ENCODE measurements around the gene PLA2G2F.

PLA2G2F gene

DNA sequence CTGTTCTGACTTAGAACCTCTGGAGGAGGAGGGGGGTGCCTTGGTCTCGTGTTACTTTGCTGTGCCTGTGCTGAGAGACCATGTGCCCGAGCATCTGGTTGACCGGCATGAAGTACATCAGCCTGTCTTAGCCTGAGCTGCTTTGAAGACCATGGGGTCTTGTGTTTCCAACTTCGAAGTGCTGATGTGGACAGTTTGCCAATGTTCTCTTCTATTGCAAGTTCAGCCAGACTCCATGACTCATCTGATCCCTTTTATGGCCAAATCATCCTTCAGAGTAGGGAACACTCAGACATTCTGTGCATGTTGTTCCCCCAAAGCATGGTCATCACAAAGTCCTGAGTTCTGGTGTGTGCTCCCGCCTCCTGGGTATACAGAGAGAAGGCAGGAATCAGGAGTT is 53.2 kb downstream of the PLA2G2F start:
- DNase-seq, result no peak

DNA sequence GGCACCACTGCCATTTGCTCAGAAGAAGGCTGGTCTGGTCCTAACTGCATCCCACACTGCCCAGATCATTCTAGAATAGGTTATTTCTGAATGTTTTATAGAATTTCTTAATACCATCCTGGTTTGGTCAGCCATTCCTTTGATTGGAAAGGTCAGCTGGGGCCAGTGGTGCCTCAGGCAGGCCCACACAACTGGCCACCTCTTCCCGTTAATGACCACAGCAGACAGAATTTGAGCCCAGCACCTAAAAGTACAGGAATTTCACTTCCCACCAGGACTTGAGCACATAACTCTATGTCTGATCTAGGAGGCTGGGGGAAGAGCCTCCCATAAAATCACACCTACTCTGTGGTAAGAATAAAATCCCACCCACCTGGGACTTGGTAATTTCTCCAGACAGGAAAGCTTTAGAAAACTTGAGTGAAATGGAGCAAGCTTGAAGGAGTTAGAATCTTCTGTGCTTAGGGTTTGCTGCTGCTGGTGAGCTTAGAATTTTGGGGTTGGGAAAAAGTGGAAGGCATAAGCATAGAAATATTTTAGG is 53.8 kb downstream of the PLA2G2F start:
- DNase-seq, result no peak

DNA sequence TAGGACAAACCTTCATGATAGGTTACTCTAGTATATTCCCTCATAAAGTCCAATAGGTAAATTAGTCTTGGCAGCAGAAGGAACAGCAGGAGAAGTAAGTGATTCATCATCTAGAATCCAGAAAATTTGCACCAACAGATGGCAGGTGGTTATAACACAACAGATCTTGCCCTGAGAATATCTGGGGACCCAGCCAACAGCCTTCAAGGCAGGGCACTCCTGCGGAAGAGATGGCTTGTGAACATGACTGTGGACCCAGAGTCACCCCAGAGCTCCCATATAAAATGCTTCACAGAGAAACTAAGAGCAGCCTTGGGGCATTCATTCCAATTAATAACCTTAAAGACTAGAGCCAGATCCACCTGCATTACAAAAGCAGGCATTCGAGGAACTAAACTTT is 55.1 kb downstream of the PLA2G2F start:
- DNase-seq, result no peak

DNA sequence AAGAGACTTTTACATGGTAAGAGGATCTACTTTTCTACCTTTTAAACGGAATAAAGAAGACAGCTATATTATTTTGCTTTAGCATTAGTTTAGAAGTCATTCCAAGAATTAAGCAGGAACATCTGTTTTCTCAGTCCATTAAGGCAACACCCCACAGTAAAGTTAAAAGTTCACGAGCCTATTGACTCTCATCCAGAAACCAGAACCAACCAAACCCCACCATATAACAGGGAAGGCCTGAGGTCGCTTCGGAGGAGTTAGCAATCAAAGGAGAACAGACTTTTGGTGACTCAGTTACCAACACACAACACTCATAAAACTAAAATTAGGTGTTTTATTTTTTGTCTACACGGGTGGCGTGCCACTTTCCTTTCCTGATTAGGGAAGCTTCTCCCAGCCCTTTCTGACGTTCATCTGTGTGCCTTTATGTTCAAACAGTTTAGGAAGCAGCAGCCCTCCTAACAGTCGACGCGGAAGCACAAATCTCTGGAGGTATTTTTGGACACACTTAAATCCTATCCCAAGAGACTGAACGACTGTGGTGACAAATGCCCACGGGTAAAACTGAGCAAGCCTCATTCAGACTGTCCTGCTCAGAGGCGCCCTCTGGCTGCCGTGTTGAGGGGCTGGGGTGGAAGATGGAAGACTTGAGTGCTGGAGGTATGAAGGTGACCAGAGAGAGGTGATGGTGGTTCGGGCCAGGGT is 55.8 kb downstream of the PLA2G2F start:
- DNase-seq, result peak; percentile 79

DNA sequence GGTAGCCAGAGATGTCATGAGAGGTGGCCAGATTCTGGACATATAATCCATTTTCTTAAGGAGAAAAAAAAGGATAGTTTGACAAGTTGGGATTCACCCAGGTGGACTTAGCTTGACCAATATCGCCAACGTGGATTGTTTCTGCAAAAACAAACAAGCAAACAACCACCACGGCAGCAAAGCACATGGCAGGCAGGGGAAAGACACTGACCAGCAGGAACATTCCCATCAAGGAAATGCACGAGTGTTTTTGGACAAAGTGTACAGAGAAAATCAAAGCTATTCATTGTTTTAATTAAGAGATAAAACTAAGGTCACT is 56.3 kb downstream of the PLA2G2F start:
- DNase-seq, result no peak

DNA sequence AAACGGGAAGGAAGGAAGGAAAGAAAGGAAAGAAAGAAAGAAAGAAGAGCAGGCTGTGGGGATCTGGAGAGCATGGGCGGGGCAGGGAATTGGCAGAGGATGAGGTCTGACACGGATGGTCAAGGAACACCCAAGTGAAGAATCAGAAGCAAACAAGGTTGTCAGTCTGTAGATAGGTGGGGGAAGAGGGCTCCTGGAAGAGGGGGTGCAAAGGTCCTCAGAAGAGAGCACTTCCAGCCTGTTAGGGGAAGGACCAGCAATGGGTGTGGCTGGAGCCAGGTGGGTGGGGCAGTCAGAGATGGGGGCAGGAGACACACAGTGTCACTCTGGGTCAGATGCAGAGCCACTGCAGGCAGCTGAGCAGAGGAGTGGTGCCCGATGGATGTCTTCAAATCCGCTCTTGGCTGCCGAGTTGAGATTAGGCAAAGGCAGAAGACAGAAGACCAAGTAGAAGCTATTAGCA is 58.2 kb downstream of the PLA2G2F start:
- peak; percentile 21 for DNase-seq

DNA sequence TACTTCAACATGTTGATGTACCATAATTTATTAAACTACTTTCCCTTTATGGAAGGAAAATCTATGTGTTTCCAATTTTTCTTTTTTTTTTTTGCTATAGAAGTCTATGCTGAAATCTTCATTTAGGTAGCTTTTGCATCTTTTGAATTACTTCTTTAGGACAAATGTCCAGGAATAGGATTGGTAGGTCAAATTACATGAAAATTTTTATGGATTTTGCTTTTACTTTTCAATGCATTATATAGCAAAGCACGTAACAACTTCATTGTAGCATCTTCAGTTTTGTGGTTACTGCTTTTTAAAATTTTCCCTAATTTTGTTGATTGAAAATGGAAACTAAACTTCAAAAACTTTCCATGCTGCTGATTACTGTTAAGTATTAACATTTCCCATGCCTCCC is 59.2 kb downstream of the PLA2G2F start:
- no peak for DNase-seq

DNA sequence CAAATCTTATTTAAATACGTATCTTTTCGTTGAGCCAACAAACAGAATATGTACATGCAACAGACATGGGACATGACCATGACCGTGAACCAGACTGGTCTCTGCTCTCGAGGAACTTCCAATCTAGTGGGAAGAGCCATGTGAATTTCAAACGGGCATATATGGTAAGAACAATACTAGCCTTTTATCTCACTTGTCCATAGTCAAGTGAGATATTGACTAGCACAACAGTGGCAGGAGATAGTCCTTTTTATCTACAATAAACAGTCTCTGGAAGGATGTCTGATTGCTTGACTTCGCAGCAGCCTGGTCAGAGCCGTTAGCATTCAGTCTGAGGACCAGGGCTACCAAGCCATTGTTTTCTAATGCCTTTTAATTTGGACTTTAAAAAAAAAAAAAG is 59.8 kb downstream of the PLA2G2F start:
- DNase-seq, result peak; percentile 89

DNA sequence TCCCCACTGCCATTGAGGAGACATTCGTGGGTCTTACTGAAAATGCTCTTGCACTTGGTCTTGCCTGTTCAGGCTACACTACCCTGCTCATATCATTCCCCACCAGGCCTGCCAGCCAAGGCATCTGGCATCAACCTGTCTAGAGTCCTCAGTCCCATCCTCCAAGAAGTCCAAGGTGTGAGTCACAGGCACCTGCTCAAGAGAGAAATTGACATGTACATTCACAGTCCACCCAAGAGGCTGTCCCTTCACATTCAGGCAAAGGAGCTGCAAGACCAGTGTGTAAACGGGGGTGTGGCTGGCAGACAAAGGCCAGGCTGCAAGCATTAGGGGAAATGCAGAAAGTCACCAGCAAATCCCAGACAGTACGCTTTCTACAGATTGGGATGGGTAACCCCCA is 60.3 kb downstream of the PLA2G2F start:
- peak; percentile 76 for DNase-seq

DNA sequence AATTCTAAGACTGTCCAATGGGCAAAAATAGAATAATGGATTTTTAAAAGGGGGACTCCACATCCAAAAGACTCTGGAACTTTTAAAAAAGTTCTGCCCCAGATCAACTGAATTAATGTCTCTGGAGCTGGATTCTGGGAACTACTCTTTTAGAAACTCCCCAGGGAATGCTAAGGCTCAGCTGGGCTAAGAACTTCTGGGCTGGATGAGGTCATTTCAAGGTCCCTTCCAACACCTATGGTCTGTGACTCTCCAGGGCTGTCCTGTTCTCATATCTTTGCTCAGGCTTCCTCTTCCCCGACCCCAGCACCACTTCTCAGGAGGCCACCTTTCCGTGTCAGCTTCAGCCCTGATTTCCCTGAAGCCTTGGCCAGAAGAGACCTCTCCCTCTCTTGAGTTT is 60.7 kb downstream of the PLA2G2F start:
- DNase-seq, result no peak

Data from OCI-M1 (cell line).